GM21576 (cell line): ENCODE data around the gene POGZ.

Experiments
- ATAC-seq: cut with Tn5 transposase; IDR thresholded peaks from one replicate; pipeline ENCODE4 v1.9.1; 2021; ENCODE audit warnings: mild to moderate bottlenecking, moderate library complexity; ENCODE audit not compliant: unreplicated experiment

POGZ gene

GRCh38 chr1:151372058-151372934 lies 87.0 kb downstream of the POGZ start, which contains the start of gene SELENBP1:
TSS of gene SELENBP1 (minus strand) at chr1:151372705. CDS start at chr1:151372641, 64 bp downstream.
- ATAC-seq, result no peak

- no peak for ATAC-seq
Observed at GRCh38 chr1:151371370-151372057, 87.8 kb downstream of the POGZ start.

- ATAC-seq, result no peak
Observed at GRCh38 chr1:151370211-151370911, 88.9 kb downstream of the POGZ start.

DNA sequence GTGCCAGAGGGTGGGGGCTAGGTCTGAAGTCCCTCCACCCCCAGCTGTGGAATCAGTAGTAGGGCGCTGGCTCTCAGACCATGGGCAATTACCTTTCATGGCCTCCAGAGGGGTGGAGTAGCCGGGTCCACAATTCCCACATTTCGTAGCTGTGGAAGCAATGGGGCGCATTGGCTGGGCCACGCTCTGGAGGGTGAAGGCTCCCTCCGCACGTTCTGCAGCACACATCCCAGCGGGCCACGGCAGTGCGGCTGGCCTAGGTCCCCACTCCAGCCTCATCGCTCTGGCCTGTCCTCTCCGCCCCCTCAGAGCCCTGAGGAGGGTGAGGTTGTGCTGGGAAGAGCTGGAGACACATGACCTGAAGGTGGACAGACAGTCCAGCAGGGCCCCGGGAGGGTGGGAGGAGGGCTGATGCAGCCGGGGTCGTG lies 89.7 kb downstream of the POGZ start:
- no peak for ATAC-seq

DNA sequence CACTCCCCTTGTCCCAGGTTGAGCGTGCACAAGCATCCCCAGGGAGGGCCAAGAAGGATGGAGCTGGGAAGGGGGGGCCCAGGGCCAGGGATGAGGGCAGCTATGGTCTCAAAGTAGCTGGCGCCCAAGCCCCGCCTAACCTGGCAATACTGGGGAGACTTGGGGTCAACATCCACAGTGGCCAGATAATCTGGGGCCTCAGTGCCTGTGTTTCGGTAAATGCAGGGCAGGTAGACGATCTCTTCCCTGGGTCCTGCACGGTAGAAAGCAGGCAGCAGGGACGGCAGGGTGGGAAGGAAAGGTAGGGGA lies 90.0 kb downstream of the POGZ start:
- no peak for ATAC-seq

DNA sequence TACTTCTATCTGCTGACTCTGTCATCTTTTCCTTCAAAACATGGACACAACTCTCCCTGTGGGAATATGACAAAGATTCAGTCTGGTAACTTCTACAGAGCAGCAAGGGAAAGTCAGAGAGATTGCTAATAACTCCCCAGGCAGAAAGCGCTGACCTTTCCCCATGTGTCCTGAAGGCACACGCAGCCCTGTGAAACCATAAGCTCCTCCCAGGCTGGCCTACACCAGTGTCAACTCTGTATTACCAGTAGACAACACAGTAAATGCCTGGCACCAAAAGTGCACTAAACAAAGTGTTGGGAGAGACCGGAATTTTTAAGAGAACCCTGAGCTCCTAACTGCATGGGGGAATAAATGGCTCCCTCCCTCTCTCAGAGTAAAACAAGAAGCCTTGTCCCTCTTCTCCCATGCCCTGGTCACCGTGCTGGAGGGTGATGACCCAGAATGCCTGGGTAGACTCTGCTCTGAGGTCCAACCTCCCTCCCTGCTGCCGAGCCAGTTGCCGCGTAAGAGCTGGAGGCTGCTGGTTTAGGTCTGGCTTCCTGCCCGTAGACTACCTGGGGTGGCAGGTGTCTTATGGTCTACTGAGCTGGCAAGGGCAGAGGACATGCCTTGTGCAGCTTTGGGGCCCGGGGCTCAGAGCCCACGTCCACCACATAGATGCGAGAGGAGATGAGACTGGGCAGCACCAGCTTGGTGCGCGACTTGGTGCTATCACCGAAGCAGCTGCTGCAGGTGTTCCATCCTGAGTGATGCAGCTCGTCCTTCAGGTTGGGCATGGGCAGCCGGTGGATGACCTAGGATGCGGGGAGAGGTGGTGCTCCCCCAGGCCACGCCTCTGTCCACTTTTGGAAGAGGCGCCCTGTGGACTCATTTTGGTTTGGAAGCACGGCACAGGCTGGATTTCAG lies 90.6 kb downstream of the POGZ start:
- ATAC-seq, result no peak

DNA sequence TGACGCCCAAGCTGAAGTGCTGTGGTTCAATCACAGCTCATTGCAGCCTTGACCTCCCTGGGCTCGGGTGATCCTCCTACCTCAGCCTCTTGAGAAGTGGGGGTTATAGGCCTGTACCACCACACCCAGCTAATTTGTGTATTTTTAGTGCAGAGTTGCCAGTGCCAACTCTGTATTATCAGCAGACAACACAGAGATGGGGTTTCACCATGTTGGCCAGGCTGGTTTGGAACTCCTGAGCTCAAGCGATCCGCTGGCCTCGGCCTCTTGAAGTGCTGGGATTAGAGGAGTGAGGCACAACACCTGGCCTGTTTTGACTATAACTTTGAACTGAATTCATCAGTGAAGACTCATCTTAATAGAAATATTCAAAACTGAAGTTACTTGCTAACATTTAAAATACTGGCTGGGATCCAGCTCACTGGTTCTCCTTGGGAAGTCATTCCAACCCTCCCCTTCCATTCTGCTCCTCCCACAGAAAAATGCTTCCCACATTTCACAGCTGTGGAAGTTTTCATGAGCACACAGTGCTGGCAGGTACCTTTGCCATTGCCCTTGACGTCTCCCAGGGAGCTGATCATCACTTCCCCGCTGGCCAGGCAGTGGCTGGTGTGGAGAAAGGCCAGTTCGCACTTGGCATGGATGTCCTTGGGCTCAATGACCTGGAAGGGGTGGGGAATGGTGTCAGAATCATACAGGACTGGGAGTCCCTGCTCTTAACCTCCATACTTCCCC lies 91.5 kb downstream of the POGZ start:
- no peak for ATAC-seq

DNA sequence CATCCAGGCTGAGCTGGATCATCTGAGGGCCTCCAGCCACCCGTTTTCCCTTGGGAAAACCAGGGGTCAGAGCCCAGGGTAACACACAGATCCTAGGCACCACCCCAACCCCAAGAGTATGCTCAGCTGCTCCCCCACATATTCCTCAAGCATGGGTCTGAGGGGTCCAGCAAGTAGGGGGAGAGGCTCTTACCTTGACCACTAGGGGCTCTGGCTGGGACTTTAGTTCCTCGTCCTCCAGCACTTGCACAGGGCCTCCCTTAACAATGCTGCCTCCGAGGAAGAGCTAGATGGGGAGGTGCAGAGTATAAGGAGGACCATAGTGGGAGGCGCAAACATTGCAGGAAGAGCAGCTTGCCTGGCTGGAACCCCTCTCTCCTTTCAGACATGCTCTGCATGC lies 94.3 kb downstream of the POGZ start:
- ATAC-seq, result no peak

- no peak for ATAC-seq
Observed at GRCh38 chr1:151362308-151363155, 96.8 kb downstream of the POGZ start.

DNA sequence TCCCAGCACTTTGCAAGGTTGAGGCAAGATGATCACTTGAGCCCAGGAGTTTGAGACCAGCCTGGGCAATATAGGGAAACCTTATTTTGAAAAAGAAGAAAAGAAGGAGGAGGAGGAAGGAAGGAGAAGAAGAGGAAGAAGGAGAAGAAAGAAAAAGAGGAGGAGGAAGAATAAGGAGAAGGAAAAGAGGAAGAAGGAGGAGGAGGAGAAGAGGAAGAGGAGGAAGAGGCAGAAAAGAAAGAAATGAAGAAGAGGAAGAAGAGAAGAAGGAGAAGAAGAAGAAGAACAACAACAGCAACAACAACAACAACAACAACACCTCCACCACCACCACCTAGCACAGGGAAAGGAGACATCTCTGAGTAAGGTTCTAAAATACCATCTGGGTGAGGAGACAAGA lies 97.4 kb downstream of the POGZ start:
- no peak for ATAC-seq

GRCh38 chr1:151356696-151357095 lies 102.6 kb downstream of the POGZ start:
- ATAC-seq, result no peak
